SH-SY5Y (cell line): ENCODE measurements around the gene PCDHGB5.

Source experiments
- GATA2 ChIP-seq: IDR thresholded peaks from 2 replicates; pipeline ENCODE4 v1.6.1; 2011; ENCODE audit warnings: mild to moderate bottlenecking, low read depth, low read length
- GATA3 ChIP-seq: IDR thresholded peaks from 2 replicates; pipeline ENCODE4 v1.6.1; 2011; ENCODE audit warnings: low read depth, mild to moderate bottlenecking, low read length, moderate library complexity

DNA sequence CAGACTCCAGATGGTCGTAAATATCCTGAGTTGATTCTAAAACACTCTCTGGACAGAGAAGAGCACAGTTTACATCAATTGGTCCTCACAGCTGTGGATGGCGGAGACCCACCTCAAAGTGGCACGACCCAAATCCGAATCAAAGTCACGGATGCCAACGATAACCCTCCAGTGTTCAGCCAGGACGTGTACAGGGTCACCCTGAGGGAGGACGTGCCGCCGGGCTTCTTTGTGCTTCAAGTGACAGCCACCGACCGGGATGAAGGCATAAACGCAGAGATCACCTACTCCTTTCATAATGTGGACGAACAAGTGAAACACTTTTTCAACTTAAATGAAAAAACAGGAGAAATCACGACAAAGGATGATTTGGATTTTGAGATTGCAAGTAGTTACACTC lies 37.1 kb upstream of the PCDHGB5 start:
- no peak for TF ChIP-seq GATA2
- no peak for TF ChIP-seq GATA3
